ENCODE measurements around the gene SSBP3.
A peak's percentile ranks its signal among the peaks of the same experiment; 100 is the strongest.

The SSBP3 gene

DNA sequence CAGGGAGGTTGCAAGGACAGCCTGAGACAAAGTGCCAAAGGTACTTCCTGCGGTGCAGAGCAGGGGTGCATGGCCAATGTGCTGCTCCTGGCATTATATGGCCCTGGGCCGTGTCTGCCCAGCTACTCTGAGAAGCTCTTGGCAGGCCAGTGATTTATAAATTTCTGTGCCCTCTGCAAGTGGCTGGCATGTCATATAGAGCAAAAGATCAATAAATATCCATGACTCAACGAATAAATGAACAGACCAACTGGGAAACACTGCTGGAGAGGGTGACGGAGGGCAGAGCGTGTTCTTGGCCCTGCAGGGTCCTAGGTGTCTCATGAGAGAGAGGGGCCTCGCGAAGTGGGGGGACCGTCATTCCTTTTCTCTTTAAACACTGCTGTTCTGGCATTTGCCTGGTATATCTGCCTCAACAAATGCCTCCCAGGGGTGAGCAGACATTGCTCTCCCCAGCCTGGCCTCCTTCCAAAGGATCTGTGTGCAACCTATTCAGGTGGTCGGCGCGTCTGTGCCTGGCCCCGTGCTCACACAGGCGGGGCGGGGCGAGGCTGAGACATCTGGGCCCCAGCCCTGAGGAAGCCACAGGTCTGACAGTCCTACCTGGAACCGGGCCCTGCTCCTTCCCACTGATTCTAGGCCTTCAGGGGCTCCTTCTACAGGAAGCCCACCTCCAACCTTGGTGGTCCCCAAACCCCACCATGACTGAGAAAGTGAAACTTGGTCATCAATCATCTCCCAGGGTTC lies 123.9 kb downstream of the SSBP3 start:
- no peak for DNase-seq

DNA sequence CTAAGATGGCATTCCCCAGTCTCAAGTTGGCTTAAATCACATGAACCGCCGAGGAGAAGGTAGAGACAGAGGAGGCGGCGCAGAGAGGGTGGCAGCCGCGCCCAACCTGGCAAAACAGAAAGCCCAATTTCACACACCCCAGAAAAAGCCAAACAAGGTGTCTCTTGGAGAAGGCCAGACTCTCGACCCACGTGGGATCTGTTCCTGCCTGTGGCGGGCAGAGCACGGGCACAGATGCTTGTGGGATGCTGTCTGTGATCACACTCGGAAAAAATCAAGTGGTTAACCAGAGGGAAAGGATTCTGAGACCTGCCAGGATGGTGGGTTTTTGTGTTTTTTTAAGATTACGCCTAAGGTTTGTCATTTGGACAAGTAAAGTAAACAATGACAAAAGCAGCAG lies 125.5 kb downstream of the SSBP3 start:
- DNase-seq, result peak; percentile 53

DNA sequence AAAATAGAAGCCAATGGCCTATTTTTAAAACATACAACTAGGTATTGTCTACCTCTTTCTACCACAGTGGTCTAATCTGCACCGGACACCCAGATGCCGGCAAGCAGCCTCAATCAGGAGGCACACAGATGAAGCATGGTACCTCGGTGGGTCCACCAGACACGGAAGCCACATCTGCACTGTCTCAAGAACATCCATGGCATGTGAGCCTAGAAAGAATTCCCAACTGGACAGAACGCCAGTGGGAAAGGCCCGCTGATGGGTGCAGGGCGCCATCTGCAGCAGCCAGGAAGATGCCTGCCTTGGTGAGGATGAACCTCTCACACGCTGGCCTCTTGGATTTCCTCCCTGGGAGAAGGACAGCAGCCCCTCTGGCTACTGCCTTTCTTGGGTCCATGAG lies 126.7 kb downstream of the SSBP3 start:
- no peak for DNase-seq

DNA sequence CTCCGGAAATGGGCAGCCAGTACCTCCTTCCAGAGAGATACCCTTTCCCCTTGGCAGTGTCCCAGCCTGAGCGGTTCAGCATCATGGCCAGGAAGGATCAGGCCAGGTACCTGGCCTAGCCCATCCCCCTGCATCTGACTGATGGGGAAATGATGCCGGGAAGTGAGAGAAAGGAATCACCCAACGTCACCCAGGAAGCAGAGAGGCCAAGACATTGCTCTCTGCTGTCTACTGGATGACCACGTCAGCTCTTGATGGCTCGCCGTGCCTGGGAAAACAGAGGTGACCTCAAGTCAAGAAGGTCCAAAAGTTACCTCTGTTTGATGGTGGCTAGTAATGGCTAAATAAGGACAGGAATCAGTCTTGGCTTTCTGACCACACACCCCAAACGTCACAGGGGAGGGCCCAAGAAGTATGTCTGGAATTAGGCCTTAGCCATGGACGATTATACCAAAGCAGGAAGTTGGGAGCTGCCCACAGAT lies 127.2 kb downstream of the SSBP3 start:
- DNase-seq, result peak; percentile 92

DNA sequence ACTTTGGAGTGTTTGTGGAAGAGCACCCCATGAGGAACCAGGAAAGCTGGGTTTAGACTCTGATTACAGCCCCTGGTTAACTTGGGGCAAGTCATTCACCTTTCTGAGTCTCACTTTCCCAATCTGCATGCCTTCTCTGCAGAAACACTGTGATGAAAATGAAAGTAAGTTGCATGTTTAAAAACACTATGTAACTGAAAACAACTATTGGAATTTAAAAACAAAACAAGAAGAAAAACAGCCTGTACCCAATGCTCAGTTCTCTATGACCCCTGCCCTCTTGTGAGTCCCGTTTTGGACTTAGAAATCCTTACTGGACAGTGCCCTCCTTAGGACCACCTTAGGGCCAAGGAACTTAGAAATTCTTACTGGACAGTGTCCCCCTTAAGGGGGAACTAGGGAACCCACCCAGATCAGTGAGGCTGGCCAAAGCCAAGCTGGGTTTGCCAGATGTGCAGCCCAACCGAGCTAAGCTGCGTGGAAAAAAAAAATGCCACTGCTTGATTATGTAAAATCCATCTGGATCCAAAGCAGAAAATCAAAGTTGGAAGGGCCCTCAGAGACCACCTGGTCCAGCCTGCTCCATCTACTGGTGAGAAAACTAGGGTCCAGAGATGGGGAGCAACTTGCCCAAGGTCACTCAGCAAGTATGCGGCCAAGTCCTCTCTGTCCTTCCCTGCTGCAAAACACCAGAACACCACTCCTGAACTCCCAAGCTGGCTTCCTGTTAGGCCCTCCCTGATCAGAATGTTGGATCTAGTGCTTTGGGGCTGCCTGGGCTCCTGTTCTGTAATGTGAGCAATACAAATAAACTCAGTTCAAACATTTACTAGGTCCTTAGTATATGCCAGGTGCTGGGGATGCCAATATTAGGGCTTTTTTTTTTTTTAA lies 128.5 kb downstream of the SSBP3 start:
- DNase-seq, result no peak

DNA sequence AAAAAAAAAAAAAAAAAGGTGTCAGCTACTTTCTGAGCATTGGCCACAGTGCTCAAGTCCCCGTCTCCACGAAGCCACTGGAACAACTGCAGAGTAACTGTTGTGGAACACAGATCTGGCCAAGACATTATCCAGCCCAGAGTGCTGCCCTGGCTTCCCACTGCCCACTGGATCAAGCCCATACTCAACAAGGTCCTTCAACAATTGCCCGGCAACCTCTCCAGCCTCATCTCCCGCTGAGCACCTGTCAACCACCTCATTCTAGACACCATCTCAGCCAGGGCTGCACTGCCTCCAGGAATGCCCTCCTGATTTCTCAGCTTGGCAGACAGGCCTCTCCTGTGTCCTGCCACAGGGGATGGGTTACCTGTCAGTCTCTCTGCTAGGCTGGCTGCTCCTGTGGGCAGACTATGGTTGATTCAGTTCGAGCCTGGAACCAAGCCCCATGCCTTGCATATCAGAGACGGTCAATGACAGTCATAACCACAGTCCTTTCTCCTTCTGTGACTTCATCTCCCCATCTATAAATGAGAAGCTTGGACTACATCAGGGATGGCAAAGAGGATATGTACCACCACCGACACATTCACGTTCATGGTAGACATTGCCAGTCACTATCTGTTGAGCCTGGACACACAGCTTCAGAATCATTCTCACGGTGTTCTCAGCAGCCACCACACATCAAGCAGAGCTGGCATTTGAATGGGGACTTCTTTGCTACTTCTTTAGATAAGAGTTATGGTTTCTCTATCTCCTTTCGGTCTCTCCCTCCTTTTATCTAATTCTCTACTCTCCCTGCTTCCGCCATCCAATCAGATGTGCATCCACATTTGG lies 129.4 kb downstream of the SSBP3 start:
- no peak for DNase-seq

DNA sequence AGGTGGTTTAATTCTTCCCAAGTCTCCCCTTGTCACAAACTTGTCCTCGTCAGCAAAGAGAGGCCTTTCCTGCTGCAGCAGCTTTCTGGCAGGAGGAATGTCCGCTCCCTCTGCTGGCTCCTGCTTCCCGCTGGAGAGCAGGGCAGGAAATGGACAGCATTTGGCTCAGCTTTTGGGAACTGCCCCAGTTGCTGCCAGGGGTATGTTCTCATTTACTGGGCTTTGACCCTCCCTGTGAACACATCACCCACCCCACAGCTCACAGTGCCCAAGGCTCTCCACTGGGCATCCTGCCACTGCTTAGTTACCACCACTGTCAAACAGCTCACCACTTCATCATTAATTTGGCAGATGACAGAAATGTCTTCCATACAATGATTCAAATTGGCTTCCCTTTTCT lies 130.8 kb downstream of the SSBP3 start:
- DNase-seq, result peak; percentile 63

DNA sequence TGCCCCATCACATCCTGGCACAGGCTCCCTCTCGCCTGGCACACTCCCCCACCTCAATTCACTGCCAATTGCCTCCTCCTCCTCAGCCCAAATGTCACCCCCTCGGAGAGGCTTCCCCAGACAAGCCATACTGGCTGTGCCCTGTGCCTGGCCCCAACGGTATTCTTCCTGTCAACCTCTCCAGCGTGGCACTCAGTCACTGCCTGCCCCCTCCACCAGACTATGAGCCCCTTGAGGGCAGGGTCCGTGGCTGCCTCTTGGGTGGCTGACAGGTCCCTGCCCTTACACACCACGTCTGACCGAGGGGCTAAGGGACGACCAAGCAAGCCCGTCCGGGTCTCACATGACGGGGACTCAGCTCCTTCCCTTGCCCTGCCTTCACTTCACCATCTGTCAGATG lies 131.3 kb downstream of the SSBP3 start:
- no peak for DNase-seq

DNA sequence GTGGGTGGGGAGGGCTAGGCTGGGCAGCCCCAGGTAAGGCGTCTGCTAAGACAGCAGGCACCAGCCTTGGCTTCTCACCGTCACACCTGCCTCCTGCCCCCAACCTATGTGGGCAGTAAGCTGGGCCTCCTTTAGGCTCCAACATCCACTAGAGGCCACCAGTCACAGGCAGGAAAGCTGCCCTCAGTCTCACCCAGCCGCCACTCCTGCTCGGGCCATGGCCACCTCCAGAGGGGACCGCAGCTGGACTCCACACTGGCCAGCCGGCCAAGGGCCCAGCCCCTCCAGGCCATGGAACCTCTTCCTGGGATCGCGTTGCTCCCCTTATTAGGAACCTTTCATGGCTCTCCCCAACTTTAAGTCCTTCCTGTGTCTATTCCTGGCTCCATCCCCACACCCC lies 131.7 kb downstream of the SSBP3 start:
- DNase-seq, result no peak

DNA sequence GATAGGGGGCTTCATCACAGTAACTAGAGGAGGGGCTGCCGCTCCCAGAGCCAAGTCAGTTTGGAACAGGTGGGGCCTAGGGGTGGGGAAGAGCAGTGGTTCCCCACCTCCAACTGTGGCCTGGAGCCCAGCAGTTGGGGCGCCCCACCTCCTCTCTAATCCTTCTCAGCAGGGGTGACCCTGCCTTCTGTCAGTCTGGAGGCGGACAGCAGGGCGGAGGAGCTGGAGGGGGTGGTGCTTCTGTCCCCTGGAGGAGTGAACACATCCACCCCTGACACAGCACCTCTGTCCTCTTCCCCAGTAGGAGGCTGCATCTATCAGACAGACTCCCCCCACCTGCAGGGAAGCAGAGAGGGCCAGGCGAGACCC lies 132.4 kb downstream of the SSBP3 start:
- peak; percentile 57 for DNase-seq

DNA sequence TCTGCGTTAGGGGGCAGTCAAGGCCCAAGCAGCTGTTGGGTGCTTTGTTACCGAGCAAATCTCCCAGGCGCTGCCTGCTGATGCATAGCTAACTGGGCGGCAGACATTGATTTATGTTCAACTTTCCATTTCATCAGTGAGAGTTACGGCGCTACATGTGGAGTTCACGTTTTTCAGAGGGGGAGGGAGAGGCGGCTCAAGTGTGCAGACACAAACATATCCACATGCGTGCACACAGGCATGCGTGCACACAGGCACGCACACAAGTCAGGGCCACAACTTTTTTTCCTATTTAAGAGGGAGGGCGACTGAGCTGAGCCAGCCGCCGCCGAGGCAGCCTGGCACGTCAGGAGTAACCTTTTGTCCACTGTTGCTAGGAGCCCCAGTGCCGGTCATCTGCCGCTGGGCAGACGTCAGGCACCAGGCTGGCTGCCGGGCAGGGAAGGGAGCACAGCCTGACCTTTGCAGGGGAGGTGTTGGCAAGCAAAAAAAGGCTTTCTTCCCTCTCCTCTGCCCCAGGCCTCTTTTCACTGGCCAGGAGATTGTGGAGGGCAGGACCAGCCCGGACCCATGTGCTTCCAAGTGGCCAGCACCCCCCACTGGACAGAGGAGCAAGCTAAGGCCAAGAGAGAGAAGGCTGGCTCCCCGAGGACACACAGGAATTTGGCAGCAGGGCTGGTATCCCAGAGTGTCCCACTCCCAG lies 133.0 kb downstream of the SSBP3 start:
- DNase-seq, result peak; percentile 82

DNA sequence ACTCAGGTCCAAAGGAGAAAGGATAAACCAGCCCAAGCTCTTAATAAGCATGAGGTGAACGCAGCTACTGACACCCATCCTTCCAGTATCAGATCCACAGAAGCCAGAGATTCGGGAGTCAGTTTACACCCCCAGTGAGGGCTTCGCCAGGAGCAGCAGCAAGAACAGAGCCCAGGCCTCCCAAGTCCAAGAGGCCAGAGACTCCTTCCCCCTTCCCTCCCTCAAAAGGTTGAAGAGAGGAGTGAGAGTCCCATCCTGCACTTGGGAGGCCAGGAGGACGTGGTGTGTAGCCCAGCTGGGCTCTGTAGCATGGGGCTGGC lies 133.5 kb downstream of the SSBP3 start:
- DNase-seq, result no peak

DNA sequence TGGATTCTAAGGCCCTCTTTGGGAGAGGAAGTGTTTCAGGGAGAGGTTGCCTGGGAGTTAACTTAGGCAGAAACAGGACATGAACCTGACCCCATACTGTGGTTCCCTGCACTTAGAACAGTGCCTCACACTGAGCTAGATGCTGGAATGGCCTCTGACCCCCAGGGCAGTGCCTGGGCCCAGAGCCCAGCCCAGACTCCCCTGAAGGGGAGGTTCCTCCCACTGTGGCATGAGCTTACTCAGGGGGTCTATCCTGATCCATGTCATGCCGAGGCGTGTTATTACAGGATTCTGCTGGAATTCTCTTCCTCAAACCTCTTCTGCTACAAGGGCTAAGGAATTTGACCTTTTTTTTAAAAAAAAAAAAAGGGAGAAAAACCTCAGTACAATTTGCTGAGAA lies 134.1 kb downstream of the SSBP3 start:
- peak; percentile 41 for DNase-seq

DNA sequence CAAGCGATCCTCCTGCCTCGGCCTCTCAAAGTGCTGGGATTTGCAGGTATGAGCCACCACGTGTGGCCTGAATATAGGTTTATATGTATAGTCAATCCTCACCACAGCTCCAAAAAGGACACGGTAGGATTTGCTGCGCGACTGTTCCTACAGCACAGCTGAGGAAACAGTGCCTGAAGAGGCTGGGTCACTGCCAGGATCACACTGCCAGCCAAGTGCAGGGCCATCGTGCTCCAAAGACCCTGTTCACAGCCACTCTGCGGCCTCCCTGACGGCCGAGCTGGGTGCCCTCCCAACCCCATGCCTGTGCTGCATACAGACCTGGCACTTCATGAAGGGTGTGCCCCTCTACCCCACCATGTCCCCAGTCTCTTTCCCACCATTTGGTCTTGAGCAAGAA lies 134.9 kb downstream of the SSBP3 start:
- DNase-seq, result no peak

DNA sequence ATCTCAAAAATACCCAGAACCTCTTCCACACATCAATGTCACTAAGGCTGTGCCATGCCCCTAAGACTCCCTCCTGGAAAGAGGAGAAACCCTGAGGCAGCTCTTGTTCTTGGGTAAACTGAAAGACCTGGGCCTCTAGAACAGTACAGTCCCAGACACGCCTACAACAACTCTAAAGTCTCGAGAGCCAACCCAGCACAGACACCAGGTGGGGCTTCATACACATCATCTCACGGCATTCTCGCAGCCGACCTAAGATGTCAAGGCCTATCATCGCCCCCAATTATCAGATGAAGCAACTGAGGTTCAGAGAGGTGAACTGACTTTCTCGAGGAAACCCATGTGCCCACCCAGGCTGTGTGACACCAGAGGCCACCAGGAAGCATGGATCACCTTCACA lies 135.7 kb downstream of the SSBP3 start:
- no peak for DNase-seq

DNA sequence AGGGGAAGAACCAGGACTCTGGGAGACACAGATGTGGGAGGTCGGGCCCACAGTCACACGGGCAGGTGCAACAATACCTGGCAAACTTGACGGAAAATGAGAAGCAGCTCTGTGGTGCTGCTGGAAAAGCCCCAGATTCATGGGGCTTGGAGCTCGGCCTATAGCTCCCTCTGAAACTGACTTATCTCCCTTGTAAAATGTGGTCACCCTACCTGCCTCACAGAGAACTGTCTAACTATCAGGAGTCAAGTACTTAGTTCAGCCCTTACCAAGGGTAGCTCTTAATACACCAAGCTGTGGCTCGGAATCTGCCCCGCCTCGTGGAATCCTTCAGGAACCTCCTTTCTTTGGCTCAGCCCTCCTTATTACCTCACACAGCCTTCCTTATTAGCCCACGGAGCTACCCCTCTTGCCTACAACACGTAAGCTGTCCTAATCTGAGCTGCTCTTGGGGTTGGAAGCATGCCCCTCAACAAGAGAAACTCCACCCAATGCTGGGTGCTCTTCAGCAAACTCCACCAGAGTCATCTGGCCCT lies 137.4 kb downstream of the SSBP3 start:
- no peak for DNase-seq

DNA sequence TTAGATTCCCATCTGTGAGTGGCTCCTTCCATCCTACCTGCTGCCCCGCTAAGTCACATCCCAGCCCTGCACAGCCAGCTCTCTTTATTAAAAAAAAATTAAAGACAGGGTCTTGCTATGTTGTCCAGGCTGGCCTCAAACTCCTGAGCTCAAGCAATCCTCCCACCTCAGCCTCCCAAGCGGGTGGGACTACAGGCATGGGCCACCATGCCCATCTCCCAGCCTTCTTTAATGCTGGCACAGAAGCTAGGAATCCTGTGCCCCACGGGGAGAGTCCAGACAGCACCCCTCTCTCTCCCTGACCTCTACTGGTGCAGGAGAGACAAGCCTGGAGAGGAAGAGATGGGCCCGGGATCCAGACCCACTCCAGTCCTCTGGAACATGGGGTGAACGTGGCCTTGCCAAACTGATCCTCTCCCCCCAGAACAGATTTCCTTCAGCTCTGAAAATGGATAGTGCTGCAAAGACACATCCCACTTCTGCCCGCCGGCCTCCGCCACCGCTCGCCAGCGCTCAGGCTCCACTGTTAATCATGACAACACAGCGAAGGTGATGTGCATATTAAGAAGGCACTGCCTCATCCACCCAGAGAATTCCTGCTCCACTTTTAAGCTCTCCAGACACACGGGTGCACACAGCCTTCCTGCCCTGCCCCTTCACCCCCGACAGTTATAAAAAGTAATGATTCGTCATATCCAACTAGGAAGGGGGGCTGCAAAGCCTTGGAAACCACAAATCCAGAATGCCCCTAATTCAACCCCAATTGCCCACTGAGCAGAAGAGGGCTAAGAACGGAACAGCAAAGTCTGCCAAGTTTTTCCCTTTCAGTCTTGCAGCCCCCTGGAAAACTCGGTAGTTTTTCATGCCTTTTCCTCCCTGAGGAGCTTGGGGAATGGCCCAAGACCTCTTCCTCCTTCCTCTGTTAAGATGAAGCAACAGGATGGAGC lies 138.1 kb downstream of the SSBP3 start:
- no peak for DNase-seq

DNA sequence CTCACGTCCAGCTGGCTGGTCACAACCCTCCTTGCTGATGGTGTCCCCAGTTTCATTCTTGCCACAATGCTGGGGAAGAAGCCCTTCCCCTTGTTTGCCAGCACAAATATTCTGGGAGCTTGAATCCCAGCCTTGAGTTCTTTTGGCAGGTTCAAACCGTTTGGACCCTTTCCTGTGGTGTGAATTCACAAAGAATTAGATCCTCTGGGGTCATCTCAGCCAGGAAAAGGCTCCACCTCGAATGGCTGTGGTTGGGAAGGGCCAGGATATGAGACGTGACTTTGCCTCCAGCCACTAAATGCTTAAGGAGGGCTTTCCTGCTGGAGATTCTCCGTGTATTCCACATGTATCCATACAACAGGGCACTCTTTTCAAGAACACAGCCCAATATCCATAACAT lies 139.3 kb downstream of the SSBP3 start:
- no peak for DNase-seq

DNA sequence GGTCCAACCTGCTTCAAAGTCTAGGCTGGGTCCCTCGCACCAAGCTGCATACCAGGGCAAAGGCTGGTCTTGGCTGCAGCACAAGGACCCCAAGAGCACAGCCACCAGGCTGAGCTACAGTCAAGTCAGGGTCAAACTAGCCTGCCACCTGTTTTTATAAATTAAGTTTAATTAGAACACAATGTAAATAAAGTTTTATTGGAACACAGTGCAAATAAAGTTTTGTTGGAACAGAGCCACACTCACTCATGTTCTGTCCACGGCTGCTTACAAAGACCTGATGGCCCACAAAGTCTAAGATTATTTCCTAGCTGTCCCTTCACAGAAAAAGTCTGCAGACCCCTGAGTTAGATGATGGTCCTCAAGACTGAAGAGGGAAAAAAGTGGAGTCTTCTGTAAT lies 140.0 kb downstream of the SSBP3 start:
- DNase-seq, result no peak

DNA sequence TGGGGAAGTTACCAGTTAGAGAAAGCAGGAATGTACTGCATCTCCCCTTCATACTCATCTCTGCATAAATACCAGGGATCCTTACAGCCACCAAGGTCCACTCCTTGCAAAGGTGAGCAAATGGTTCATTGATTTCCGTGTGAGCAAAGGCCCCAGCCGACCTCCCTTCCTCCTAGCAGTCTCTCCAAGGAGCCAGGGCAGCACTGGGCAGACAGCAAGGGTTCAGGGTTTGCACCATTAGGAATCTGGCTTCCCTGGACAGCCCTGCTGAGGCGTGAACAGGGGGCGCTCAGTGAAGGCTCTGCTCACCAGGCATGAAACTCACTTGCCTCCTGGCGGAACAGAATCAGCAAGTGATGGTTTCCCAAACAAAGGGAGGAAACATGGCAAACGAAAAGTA lies 140.5 kb downstream of the SSBP3 start:
- DNase-seq, result no peak

DNA sequence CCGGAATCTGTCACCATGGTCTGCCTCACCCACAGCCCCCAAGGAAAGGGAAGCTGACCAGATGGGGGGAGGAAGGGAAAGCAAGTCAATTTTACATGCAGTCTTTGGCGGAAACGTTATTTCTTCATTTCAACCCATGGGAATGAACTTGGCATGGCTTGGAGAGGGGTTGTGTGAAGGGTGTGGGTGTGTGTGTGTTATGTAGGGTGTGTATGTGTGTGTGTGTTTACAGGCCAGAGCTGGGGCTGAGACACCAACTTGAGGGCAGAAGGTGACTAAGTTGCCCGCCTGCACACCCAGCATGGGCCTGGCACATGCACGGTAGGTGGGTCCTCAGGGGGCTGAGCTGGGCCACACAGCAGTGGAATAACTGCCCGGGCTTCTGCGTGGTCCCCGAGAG lies 141.1 kb downstream of the SSBP3 start:
- no peak for DNase-seq

All from fibroblast of skin of back (primary cell).